H9 (cell line): Measurements from ENCODE around the gene DLG2. TPM values are rescaled to one million over a fixed set of nuclear protein-coding genes. Genes with fewer than 3 reads are reported as not detected.

Experiments
- DNase-seq: peaks from one replicate; pipeline ENCODE4 v3.0.0-alpha.2; 2017
- H2AFZ ChIP-seq: one replicate; pipeline ENCODE4 v1.6.1; 2013; ENCODE audit warnings: mild to moderate bottlenecking, low read length, control low read depth, moderate library complexity
- H2AK5ac ChIP-seq: 2 replicates; pipeline ENCODE4 v1.6.1; 2013; ENCODE audit warnings: low read length, control low read depth, mixed read lengths; ENCODE audit not compliant: insufficient read length
- H2BK120ac ChIP-seq: one replicate; pipeline ENCODE4 v1.6.1; 2013; ENCODE audit warnings: low read depth, mild to moderate bottlenecking, low read length, control low read depth, inconsistent platforms; ENCODE audit not compliant: poor library complexity, severe bottlenecking
- H2BK12ac ChIP-seq: 2 replicates; pipeline ENCODE4 v1.6.1; 2013; ENCODE audit warnings: low read length, control low read depth, mixed read lengths, low read depth; ENCODE audit not compliant: insufficient read length
- H2BK15ac ChIP-seq: 2 replicates; pipeline ENCODE4 v1.6.1; 2013; ENCODE audit warnings: low read depth, low read length, control low read depth
- H2BK20ac ChIP-seq: one replicate; pipeline ENCODE4 v1.6.1; 2013; ENCODE audit warnings: low read depth, mild to moderate bottlenecking, low read length, control low read depth, inconsistent platforms; ENCODE audit not compliant: poor library complexity, severe bottlenecking
- H2BK5ac ChIP-seq: 2 replicates; pipeline ENCODE4 v1.6.1; 2013; ENCODE audit warnings: low read length, control low read depth, mixed read lengths; ENCODE audit not compliant: insufficient read length
- H3K14ac ChIP-seq: 2 replicates; pipeline ENCODE4 v1.6.1; 2013; ENCODE audit warnings: low read length, control low read depth; ENCODE audit not compliant: insufficient read depth
- H3K18ac ChIP-seq: 2 replicates; pipeline ENCODE4 v1.6.1; 2013; ENCODE audit warnings: low read depth, mild to moderate bottlenecking, mixed read lengths, low read length, control low read depth; ENCODE audit not compliant: insufficient read length
- H3K23ac ChIP-seq: 2 replicates; pipeline ENCODE4 v1.6.1; 2013; ENCODE audit warnings: low read length, control low read depth, mixed read lengths, low read depth; ENCODE audit not compliant: insufficient read length
- H3K23me2 ChIP-seq: 2 replicates; pipeline ENCODE4 v1.6.1; 2013; ENCODE audit warnings: low read depth, mild to moderate bottlenecking, mixed read lengths, low read length, control low read depth; ENCODE audit not compliant: insufficient read length, poor library complexity, severe bottlenecking
- H3K27ac ChIP-seq: 2 replicates; pipeline ENCODE4 v1.5.1; 2013; ENCODE audit warnings: low read length, control low read depth, mixed read lengths, low read depth; ENCODE audit not compliant: insufficient read length
- H3K27me3 ChIP-seq: 2 replicates; pipeline ENCODE4 v1.6.1; 2013; ENCODE audit warnings: low read length, control low read depth, inconsistent platforms; ENCODE audit not compliant: insufficient read depth
- H3K4ac ChIP-seq: 2 replicates; pipeline ENCODE4 v1.6.1; 2013; ENCODE audit warnings: low read depth, mild to moderate bottlenecking, control low read depth, inconsistent platforms, low read length, moderate library complexity
- H3K4me1 ChIP-seq: 2 replicates; pipeline ENCODE4 v1.6.1; 2013; ENCODE audit warnings: low read length, control low read depth, inconsistent platforms; ENCODE audit not compliant: insufficient read depth
- H3K4me2 ChIP-seq: 2 replicates; pipeline ENCODE4 v1.6.1; 2013; ENCODE audit warnings: low read length, control low read depth, mixed read lengths; ENCODE audit not compliant: insufficient read length, insufficient read depth
- H3K56ac ChIP-seq: 2 replicates; pipeline ENCODE4 v1.6.1; 2013; ENCODE audit warnings: low read depth, mild to moderate bottlenecking, mixed read lengths, low read length, control low read depth; ENCODE audit not compliant: insufficient read length
- H3K79me1 ChIP-seq: 2 replicates; pipeline ENCODE4 v1.6.1; 2013; ENCODE audit warnings: low read depth, mild to moderate bottlenecking, moderate library complexity, low read length, control low read depth, inconsistent platforms; ENCODE audit not compliant: insufficient read depth, poor library complexity, severe bottlenecking
- H3K79me2 ChIP-seq: 2 replicates; pipeline ENCODE4 v1.6.1; 2013; ENCODE audit warnings: low read length, control low read depth, inconsistent platforms; ENCODE audit not compliant: insufficient read depth
- H3K9ac ChIP-seq: 2 replicates; pipeline ENCODE4 v1.6.1; 2013; ENCODE audit warnings: low read length, control low read depth, mixed read lengths; ENCODE audit not compliant: insufficient read length; ENCODE audit errors: extremely low read depth
- H3K9me3 ChIP-seq: one replicate; pipeline ENCODE4 v1.6.1; 2013; ENCODE audit warnings: low read depth, low read length, inconsistent platforms; ENCODE audit not compliant: control insufficient read depth
- H3T11ph ChIP-seq: one replicate; pipeline ENCODE4 v1.6.1; 2013; ENCODE audit warnings: mild to moderate bottlenecking, low read length, control low read depth, inconsistent platforms
- H4K20me1 ChIP-seq: one replicate; pipeline ENCODE4 v1.6.1; 2013; ENCODE audit not compliant: control insufficient read depth, insufficient read length, insufficient read depth
- H4K5ac ChIP-seq: 2 replicates; pipeline ENCODE4 v1.6.1; 2013; ENCODE audit warnings: low read depth, mild to moderate bottlenecking, mixed read lengths, low read length, control low read depth; ENCODE audit not compliant: insufficient read length
- H4K8ac ChIP-seq: replicated peaks from 2 replicates; pipeline ENCODE4 v1.6.1; 2013; ENCODE audit warnings: low read length, control low read depth, mixed read lengths, low read depth; ENCODE audit not compliant: insufficient read length
- H4K91ac ChIP-seq: 2 replicates; pipeline ENCODE4 v1.6.1; 2013; ENCODE audit warnings: low read depth, mild to moderate bottlenecking, moderate library complexity, mixed read lengths, low read length, control low read depth; ENCODE audit not compliant: insufficient read length
- H3K27ac Mint-ChIP-seq, 3 experiments: 2 replicates in 2 of 3; 3 replicates in 1 of 3; pipeline ENCODE4 v1.8.0; 2020 to 2021; ENCODE audit warnings: mixed read lengths in 3 of 3, mild to moderate bottlenecking in 1 of 3, moderate library complexity in 1 of 3
- H3K27me3 Mint-ChIP-seq: 2 replicates; pipeline ENCODE4 v1.8.0; 2021; ENCODE audit warnings: low read depth, mild to moderate bottlenecking, moderate library complexity, mixed read lengths
- H3K36me3 Mint-ChIP-seq, 3 experiments: 2 replicates in 2 of 3; 3 replicates in 1 of 3; pipeline ENCODE4 v1.8.0; 2020 to 2021; ENCODE audit warnings: low read depth in 3 of 3, mixed read lengths in 3 of 3; ENCODE audit not compliant: insufficient read depth in 1 of 3
- H3K4me1 Mint-ChIP-seq, 2 experiments: 2 replicates each; pipeline ENCODE4 v1.8.0; 2020; ENCODE audit warnings: mixed read lengths in 2 of 2
- H3K4me3 Mint-ChIP-seq, 2 experiments: 2 replicates in 1 of 2; 3 replicates in 1 of 2; pipeline ENCODE4 v1.8.0; 2020 to 2021; ENCODE audit warnings: mild to moderate bottlenecking in 2 of 2, mixed read lengths in 2 of 2, moderate library complexity in 1 of 2
- H3K9me3 Mint-ChIP-seq, 2 experiments: 2 replicates in 1 of 2; 3 replicates in 1 of 2; pipeline ENCODE4 v1.8.0; 2020; ENCODE audit warnings: mild to moderate bottlenecking in 2 of 2, mixed read lengths in 2 of 2, moderate library complexity in 1 of 2
- CTCF ChIP-seq: fragments of 200-600 bp; sonication (generic); conservative IDR thresholded peaks from 3 replicates; pipeline ENCODE4 v1.8.0; 2021; ENCODE audit warnings: antibody characterized with exemption, mild to moderate bottlenecking
- WGBS: extraction: QIAGEN DNeasy Blood & Tissue Kit; methylation state at CpG from one replicate; pipeline ENCODE4 v1.1.7; 2013; ENCODE audit warnings: missing lambda C conversion rate, low lambda C conversion rate, mixed read lengths; ENCODE audit not compliant: insufficient read length; ENCODE audit errors: extremely low coverage; 5-methylcytosine and 5-hydroxymethylcytosine counted together
- total RNA-seq: library from RNA; stranded (reverse); gene quantifications from 2 replicates; pipeline ENCODE4 v1.2.1, GENCODE V29; 2021

DLG2 gene
- total RNA-seq, 1 experiment from 2014 or later, result 8.0 TPM

- no peaks in the 10 kb centered on the region for H3K9me3 ChIP-seq
- no peak overlapping the region for H2AFZ ChIP-seq
- no CpG with 5 or more reads among the region's 11 CpGs for WGBS
- H3K9ac ChIP-seq, result no peak overlapping the region
- Mint-ChIP-seq H3K4me3 (no peak overlapping the region), H3K36me3 (no peaks in the 10 kb centered on the region), H3K4me1 (peaks cover 4 to 7% of the 10 kb centered on the region in 2 experiments; a peak in 3 of 4 replicates), H3K27me3 (no peaks in the 10 kb centered on the region), H3K9me3 (no peaks in the 10 kb centered on the region), H3K27ac (no peak overlapping the region; a peak in 1 of 7 replicates)
- H3K23ac ChIP-seq, result no peak overlapping the region
- H3K14ac ChIP-seq, result no peak overlapping the region
- no peak overlapping the region for H3K18ac ChIP-seq
- H2BK12ac ChIP-seq, result no peak overlapping the region
- H3K4me2 ChIP-seq, result no peak overlapping the region
- TF ChIP-seq CTCF, result no peak
- no peak overlapping the region for H4K5ac ChIP-seq
- no peak overlapping the region for H2BK120ac ChIP-seq
- H2BK15ac ChIP-seq, result no peak overlapping the region
- no peaks in the 10 kb centered on the region for H3K79me2 ChIP-seq
- no peaks in the 10 kb centered on the region; the same call in 1 of the 2 replicates for H3K27me3 ChIP-seq
- no peak overlapping the region for H3K4ac ChIP-seq
- no peak overlapping the region for H3K56ac ChIP-seq
- no peak for DNase-seq
- no peak overlapping the region for H3T11ph ChIP-seq
- no peaks in the 10 kb centered on the region for H4K20me1 ChIP-seq
- H3K79me1 ChIP-seq, result no peaks in the 10 kb centered on the region
- H2BK20ac ChIP-seq, result no peak overlapping the region
- H3K4me1 ChIP-seq, result no peaks in the 10 kb centered on the region
- no peak overlapping the region for H2AK5ac ChIP-seq
- H2BK5ac ChIP-seq, result no peak overlapping the region
- H4K91ac ChIP-seq, result no peak overlapping the region
- H4K8ac ChIP-seq, result no peak overlapping the region
- no peak overlapping the region for H3K27ac ChIP-seq
- no peaks in the 10 kb centered on the region for H3K23me2 ChIP-seq
Measured at GRCh38 chr11:83601201-83601913, 2025.8 kb downstream of the DLG2 start.
